Stimulated activated CD4-positive, alpha-beta T cell treated with anti-CD3 and anti-CD28 coated beads, Interleukin-4, amount 100 ng/mL, for 1 hour (primary cell): ENCODE results near the gene PDLIM7.
"Not testable (repeated sequence)": the region's sequence is repeated elsewhere in the genome, so short reads cannot be mapped to it uniquely, and the experiment has no call there.

ENCODE experiments used
- DNase-seq: peaks from one replicate; pipeline ENCODE4 v3.0.0-alpha.2; 2020

The PDLIM7 gene, protein sequence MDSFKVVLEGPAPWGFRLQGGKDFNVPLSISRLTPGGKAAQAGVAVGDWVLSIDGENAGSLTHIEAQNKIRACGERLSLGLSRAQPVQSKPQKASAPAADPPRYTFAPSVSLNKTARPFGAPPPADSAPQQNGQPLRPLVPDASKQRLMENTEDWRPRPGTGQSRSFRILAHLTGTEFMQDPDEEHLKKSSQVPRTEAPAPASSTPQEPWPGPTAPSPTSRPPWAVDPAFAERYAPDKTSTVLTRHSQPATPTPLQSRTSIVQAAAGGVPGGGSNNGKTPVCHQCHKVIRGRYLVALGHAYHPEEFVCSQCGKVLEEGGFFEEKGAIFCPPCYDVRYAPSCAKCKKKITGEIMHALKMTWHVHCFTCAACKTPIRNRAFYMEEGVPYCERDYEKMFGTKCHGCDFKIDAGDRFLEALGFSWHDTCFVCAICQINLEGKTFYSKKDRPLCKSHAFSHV

DNA sequence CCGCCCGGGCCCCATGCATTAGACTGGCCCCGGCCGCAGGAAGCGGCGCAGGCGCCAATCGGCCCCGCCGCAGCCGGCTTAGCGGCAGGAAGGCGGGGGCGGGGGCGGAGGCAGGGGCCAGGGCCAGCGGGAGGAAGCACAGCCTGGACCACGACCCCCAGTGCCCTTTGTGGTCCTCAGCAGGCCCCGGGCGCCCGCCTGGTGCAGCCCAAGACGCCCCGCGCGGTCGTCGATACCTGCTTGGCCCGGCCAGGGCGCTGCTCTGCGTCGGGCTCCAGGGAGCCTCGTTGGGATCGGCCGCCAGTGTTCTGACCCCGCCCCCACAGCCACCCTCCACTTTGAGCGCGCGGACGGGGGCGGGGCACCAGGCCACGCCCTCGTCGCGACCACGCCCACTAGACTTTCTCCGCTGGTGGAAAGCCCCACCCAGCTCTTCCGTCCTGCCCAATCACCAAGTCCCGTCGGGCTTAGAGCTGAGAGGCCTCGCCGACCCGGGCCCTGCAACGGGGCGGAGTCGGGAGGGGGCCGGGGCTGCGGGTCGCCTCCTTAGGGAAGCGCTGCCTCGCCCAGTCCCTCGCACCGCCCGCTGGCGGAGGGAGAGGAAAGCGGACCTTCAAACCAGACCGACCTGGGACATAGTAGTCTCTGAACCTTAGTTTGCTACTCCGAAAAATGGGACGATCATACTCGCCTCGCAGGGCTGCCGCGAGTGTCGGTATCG is at the start of gene PDLIM7:
Gene PDLIM7, minus strand, starts transcription at position 313 of the 721 bp plus-strand sequence. CDS start 1,092 bp downstream, outside the sequence.
- DNase-seq: peak; percentile 93

DNA sequence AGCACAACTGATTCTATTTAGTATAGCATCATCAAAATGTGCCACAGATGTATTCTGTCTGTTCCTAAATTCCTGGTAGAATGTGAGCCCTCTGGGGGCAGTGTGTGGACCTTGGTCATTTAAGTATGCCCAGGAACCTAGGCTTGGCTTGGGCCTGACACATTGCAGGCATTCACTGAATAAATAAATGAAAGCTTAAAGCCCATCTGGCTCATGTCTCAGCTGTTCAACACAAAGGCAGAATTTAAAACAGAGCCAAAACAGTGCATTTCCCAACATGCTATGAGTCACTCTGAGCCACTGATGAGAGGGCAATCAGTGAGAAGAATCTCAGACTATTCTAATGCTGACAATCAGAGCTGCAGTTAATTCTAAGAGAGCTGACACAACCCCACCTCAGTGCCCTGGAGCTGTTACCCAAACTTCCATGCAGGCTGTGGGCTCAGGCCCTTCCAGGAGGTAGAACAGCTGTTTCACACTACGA is 48.9 kb upstream of the PDLIM7 start:
- no peak for DNase-seq

DNA sequence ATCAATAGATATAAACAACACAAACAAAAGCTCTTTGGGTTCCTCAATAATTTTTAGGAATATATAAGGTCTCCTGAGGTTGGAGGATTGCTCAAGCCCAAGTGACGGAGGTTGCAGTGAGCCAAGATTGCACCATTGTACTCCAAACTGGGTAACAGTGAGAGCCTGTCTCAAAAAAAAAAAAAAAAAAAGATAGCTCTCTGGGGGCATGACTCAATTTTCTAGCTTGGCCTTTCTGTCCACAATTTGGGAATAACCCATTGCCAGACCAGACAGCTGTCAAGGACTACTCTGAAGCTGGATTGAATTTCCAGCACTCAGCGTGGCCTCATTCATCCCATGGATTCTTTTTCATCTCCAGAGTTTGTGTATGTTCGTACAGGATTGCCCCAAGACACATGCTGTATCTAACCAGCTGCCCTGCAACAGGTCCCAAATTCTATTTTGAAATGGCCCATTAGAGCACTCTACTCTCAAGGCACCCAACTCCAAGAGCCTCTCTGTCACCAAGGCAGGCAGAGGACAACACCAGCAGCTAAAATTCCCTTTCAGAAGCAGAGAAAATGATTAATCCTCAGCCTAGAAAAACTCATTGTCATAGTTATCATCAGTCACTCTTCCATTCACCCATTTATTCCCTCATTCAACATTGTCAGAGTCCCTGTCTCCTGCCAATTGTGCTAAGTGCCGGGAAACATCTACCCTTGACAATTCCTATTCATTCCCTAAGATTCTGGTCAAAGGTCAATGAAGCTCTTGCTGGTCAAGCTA is 48.3 kb upstream of the PDLIM7 start:
- no peak for DNase-seq

DNA sequence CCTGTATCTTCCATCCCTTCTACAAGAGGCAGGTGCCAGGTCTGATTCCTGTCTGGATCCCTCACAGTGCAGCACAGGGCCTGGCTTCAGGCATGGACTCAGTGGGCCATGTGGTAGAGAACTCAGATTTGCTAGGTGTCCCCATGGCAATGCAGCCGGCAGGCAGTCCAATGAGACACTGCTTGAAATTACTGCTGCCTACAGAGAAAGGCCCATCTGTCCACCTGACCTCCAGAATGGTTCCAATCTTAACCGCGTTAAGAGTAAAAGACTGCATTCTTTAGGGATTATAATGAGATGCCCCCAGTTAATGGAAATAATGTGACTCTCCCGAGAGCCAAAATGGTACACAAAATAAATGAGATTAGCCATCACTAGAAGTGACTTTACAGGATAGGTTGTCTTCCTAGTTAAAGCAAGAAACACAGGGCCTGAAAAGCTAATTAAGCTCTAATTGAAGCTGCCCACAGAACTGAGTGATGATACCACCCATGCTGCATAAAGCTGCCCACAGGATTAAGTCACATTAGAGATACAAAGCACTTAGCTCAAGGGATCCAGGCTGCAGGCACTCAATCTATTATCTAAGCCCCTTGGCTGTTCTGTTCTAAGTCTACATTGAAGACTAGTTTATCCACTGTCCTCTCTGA is 45.5 kb upstream of the PDLIM7 start:
- DNase-seq: no peak

DNA sequence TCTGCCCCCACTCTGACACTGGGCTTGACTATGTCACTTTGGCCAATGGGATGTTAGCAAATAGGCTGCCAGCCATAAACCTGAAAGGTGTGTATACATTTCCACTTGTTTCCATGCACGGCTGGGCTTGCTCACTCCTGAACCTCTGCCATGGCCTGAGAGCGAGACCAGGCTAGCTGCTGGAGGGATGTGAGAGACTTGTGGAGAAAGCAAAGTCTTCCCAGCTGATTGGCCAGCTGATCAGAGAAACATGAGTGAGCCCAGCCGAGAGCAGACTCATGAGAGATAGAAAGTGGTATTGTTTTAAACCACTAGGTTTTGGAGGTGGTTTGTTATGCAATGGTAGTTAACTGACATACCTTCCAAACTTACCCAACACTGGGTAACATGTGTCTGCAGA is 43.0 kb upstream of the PDLIM7 start:
- no peak for DNase-seq

DNA sequence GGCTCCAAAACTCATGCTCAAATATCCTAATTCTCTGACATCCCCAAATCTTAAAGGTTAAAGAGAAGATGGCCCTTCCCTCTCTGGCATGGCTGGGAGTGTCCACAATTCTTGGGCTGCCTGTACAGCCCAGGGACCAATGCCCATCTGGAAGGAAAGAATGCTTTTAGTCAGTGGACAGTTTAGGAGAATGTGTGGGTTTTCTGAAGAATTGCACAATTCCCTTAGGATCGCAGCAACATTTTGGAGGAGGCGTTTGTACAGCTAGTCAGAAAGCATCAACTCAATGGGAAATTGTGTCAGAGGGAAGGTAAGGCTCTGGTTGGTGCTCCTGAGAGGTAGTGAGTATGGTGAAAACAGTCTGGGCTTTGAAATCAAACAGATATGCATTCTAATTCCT is 42.0 kb upstream of the PDLIM7 start:
- DNase-seq: no peak

DNA sequence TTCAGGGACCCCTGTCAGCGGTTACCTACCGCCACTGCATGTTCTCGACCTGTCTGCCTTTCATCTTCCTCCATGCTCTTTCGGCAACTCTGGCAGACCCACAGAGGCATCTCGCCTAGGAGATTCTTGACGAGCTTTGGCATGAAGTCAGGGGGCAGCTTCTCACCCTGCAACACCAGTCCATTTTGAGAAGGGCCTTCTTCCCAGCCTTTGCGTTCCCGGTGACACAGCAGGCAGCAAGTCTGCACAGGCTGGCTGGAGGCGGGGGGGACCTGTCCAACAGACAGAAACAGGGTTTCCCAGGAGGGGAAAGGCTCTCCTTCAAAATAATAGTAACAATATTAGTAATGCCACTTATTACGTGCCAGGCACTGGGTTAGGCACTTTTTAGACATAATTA is 41.5 kb upstream of the PDLIM7 start:
- no peak for DNase-seq

DNA sequence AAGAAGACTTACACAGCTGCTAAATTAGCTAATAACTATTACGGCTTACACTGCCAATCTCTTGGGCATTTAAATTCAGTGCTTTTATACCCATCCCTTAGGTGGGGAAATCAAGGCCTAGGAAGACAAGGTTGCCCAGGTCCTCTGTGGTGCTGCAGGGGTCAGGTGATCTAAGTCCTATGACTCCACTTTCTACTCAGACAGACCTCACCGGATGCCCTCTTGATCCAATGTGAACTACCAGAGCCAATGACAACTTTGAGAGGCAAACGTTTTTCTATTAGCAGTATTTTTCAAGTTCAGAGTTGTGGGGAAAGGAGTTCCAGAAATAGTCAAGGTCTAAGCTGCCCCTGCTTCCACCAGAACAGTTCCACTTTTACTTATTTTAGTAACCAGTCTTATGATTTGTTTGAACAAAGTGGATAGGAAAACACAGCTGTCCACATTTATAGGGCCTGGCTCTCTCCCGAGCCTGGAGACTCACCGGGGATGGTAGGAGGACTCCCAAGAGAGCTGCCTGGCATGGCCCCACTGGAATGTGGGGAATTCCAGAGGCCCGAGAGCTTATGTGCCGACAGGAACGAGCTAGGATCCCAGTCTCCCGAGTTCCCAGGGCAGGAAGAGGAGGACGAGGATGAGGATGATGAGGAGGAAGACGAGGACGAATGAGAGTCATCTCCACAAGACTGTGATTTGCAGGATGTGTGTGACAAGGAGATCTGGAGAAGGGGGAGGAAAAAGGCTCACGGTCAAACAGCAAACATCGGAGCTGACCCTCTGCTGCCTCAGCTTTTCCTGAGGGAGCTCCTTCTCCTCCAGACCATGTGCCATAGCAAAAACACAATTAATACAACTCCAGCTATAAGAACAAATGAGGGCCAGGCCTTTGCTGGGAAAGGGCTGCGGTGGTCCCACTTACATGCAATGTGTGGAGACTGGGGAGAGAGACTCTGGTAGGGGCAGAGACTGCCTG is 40.3 kb upstream of the PDLIM7 start:
- DNase-seq: no peak

DNA sequence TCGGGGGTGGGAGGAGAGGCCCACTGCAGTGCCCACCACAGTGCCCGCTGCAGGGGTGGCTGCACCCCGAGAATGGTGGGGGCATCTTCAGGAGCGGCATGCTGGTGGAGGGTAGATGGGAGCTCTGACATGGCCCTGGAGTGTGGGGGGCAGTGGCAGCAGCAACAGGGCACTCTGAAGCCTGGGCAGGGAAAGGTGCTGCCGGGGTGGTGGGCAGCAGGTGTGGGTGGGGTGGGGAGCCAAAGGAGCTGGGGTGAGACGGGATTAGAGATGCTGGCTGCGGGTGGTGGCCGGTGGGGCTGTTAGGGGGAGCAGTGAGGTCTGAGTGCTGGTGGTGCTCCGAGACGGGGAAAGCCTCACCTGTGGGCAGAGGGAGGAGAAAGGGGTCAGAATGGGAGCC is 39.0 kb upstream of the PDLIM7 start:
- no peak for DNase-seq

DNA sequence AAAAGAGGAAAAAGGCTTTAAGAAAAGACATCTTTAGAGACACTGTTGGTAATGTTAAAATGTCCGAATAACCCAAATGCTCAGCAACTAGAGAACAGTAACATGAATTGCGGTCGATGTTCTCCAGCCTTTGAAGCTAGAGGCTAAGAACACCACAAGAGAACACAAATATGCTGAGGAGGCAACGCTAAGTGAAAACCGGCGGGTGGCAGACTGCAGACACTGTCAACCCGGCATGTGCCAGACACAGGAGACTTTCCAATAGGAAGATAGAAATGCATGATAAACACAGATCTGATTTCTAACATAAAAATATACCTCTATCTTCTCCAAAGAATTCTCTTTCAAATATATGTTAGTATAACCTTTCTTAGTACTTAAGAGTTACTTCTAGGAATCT is 37.7 kb upstream of the PDLIM7 start:
- DNase-seq: no peak

DNA sequence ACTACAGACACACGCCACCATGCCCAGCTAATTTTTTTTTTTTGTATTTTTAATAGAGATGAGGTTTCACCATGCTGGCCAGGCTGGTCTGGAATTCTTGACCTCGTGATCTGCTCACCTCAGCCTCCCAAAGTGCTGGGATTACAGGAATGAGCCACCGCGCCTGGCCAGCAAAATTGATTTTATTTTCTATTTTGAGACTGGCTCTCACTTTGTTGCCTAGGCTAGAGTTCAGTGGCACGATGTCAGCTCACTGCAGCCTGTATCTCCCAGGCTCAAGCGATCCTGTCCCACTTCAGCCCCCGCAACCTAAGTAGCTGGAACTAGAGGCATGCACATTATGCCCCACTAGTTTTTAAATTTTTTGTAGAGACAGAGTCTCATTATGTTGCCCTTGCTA is 37.0 kb upstream of the PDLIM7 start:
- not testable (repeated sequence) for DNase-seq

DNA sequence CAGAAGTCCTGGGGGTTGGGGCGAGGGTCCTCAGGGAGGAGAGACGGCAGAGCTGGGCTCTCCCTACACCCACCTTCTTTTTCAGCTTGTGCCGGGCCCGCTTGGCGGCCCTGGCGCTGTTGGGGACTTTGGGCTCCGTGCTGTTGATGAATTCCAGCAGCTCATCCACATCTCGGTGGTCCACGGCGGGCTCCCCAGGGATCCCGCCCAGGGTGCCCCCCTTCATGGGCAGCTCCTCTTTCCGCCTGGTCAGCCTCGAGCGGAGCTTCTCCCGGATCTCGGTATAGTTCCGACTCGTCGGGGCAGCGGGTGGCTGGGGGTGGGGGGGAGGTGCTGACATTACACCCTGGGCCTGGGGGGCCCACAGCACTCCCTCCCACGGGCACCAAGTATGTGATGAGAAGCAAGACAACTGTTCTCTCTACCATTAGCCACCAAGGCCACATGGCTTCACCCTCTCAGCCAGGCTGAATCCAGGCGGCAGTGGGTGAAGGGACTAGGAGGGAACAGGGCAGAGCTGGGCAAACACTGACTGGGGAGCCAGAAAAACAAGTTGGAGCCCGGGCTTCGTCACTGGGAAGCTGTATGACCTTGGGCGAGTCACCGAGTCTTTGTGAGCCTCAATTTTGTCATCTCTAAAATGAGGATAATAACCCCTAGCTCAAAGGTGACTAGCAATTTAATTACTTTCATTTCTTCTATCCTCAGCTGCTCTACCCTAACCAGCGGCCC is 34.0 kb upstream of the PDLIM7 start:
- DNase-seq: no peak

DNA sequence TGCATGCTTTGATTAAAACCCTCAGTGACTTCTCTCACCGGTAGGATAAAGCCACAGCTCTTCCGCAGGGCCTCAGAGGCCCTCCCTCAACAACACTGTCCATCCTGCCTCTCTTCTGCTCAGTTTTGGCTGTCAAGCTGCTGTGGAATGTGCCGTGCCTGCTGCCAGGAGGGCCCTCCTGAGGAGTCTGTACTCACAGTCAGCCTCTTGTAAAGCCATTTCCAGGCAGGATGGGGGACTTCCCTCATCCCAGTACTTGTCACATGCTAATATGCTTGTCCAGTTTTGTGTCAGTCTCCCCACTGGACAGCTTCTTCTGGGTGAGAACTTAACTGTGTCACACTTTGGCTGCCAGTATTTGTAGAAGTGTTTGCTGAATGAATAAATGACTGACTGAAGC is 33.2 kb upstream of the PDLIM7 start:
- DNase-seq: no peak

DNA sequence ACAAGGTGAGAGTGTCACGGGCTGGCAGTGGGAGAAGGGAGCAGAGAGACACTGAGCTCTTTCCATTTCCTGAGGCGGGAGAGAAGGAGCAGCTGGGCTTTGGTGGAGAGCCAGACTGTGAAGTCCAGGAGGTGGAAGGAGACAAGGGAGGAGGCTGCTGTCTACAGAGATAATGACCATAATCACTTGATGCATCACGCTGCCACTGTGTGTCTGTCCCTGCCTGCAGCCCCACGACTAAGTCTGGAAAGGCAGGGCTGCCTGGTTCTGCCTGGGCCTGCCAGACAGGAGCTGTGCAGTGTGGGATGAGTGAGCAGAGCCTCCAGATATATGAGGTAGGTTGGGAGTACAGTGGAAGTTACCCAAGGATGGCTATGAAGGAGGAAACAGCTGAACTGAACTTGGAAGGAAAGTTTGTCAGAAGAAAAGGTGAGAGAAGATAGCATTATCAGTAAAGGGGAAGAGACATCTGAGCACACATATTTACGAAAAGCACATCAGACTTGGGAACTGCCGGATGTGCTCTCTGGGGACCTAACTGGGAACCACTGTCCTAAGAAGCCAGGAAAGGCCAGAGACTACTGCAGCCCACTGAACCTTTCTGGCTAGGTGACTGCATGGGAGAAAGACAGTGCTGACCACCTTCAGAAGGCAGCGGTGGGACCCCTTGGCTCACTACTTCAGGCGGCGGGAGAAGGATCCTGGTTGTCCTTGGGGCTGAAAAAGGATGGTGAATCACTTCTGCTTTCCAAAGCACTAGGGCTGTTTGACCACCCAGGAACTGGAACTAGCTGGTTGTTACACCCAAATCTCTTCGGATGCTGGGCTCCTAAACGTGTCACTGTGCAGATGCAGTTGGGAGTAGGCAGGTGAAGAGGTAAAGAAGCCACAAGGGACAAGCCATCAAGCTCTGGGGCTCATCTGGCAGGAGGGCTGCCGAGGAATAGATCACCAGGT is 32.1 kb upstream of the PDLIM7 start:
- no peak for DNase-seq

DNA sequence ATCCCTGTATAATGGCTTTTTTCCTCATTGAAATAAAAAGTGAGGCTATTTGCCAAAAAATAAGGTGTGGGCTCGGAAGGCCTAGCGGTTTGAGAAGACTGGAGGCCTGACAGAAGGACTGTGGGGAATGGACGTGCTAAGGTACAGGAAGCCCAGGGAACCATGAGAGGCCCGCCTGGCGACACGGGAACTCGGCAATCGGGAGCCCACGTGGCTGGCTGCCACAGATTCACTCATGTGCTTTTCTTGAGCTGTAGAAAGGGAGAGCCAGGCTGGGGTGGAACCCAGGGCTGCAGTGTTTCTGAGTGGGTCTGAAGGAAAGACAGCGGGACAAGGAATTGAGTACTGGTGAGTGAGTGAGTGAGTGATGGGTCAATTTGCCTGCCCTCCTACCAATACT is 31.2 kb upstream of the PDLIM7 start:
- DNase-seq: no peak

DNA sequence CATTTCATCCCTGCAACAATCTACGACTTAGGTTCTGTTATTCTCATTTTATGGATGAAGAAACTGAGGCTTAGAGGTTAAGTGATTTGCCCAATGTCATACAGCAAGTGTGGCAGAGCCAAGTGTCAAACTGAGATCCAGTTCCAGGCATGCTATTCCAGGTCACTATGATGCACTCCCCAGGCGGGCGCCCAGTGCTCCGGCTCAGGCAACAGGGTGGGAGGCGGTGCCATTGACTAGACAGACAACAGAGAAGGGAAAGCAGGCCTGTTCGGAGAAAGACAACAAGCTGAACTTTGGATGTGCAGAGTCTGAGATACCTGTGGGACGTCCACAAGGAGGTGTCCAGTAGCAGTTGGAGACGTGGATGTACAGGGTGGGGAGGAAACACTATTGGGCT is 30.2 kb upstream of the PDLIM7 start:
- DNase-seq: no peak

DNA sequence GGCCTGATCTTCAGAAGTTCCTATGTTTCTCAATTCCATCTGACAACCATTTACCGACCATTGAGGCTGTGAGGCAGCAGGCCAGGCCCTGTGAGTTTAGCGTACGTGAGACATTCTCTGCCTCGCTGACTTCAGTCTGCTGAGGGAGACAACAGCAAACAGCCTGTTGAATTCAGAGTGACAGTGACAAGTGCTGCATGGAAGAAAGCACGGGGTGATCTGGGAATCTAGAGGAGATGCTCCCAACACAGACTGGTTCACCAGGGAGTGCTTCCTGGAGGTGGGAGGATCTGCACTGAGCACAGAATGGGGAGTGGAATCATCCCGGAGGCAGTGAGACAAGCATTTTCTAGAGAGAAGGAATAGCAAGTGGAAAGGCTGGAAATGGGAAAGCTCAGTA is 29.4 kb upstream of the PDLIM7 start:
- no peak for DNase-seq

DNA sequence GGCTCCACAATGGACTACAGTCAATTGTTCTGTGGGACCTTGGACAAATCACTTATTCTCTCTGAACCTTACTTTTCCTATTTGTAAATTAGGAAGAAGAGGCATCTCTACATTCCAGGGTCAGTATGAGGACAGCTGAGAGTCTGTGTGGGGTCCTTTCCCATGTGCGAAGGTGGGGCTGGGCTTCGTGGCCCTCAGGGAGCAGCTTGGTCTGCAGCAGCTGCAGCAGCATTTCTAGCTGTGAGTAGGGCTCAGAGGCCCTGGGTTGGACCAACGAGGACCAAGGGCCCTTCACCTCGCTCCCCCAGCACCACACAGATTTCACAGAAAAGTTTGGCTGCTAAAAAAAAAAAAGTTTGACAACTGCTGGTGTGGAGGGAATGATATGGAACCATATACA is 28.8 kb upstream of the PDLIM7 start:
- no peak for DNase-seq

DNA sequence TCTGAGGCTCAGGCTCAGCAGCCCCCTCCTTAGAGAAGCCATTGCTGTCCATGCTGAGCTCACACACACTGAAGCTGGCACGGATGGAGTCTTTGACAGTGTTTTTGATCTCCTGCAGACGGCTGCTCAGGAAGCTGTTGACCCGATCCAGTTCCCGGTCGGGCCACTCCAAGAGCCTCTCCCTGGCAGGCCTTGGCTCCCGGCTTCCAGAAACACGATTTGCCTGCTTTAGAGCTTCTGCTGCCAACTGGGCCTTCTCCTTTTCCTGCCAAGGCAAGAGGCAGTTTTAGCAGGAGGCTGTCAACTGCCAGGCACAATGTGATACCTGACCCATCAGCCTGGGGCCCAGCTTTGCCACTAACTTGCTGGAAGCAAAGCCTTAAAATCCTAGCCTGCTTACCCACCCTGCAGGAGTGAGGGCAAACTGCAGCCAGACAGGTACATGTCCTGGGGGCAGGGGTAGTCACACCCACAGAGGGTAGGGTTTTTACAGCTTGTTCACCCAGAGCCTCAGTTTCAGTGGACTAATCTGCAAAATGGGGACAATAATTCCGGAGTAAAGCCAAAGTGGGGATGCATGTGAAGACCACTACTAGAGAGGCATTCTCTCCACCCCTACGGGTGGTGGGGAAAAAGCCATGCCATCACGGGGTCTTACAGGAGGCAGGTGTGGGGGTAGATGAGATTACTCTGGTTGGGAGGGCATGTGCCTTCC is 27.7 kb upstream of the PDLIM7 start:
- no peak for DNase-seq
